ENCODE results near the gene TPRG1. TPM values are rescaled to one million over a fixed set of nuclear protein-coding genes. Genes with fewer than 3 reads are reported as not detected.

The TPRG1 gene
- total RNA-seq, 6 experiments from 2014 or later, result 8.0 to 33.6 (median 18.1) TPM

DNA sequence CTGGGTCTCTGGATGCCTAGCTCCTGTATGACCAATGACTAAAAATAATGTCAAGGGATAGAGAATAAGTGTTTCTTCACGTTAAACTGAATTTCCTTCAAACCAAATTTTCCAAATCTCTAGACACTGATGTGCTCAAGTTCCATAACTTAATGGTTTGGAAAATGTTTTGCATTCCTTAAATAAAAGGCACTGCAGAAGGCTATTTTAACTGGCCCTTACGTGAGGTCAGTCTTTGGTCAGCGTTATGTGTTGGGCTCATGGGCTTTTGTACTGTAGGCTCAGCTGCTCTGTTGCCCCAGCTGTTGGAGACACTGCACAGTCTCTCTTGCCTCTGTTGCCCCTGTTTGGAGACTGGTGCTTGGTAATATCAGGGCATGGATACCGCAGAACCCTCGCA lies 188.5 kb downstream of the TPRG1 start:
- ATAC-seq (no peak), DNase-seq (no peak)
- Histone ChIP-seq H3K36me3 (no peaks in the 10 kb centered on the region), H3K4me1 (peaks cover 0 to 2% (median 0%) of the 10 kb centered on the region in 4 donors), H3K27me3 (no peaks in the 10 kb centered on the region), H3K4me3 (no peak overlapping the region), H3K27ac (no peak overlapping the region), H3K9me3 (no peaks in the 10 kb centered on the region)
- no peak for TF ChIP-seq POLR2A (IDR thresholded peaks at IDR 0.05)
- TF ChIP-seq, protein P1, sequence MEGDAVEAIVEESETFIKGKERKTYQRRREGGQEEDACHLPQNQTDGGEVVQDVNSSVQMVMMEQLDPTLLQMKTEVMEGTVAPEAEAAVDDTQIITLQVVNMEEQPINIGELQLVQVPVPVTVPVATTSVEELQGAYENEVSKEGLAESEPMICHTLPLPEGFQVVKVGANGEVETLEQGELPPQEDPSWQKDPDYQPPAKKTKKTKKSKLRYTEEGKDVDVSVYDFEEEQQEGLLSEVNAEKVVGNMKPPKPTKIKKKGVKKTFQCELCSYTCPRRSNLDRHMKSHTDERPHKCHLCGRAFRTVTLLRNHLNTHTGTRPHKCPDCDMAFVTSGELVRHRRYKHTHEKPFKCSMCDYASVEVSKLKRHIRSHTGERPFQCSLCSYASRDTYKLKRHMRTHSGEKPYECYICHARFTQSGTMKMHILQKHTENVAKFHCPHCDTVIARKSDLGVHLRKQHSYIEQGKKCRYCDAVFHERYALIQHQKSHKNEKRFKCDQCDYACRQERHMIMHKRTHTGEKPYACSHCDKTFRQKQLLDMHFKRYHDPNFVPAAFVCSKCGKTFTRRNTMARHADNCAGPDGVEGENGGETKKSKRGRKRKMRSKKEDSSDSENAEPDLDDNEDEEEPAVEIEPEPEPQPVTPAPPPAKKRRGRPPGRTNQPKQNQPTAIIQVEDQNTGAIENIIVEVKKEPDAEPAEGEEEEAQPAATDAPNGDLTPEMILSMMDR (IDR thresholded peaks at IDR 0.05), result no peak
- WGBS (ENCODE audit: insufficient coverage, low coverage, low lambda C conversion rate, missing lambda C conversion rate), result 77% methylated on average over 5 of the region's 5 CpGs
- intact Hi-C loops (cut with DNase I), result no loop called here

DNA sequence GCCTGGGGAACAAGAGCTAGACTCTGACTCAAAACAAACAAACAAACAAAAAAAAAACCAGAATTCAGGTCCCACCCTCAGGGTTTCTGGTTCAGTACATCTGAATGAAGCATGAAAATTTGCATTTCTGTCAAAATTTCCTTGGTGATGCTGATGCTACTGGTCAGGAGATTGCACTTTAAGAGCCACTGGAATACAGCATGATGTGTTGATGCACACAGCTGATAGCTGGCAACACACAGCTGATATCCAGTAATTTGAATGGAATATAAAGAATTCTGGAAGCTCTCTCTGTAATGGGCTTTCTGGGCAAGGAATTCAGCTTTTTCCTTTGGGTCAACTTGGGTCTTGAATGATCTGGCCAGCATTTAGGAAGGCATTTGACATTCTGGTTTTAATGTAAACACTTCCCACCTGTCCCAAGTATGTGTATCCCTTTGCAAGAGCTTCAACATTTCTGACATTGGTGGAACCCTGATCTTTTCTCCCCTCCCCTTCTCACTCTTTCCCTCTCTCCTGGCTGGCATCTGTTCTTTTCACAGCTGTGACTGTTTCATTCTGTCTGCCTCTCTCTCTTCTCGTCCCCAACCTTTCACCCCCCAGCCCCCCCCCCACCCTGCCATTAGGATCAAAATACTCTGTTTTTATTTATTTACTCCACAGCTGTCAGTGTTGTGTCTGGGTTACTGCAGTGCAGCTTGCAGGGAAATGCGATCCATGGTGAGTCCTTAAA lies 189.5 kb downstream of the TPRG1 start:
- no peaks in the 10 kb centered on the region for H3K27me3 ChIP-seq
- DNase-seq (no peak), ATAC-seq (no peak)
- no peaks in the 10 kb centered on the region for H3K4me1 ChIP-seq
- WGBS (ENCODE audit: insufficient coverage, low coverage, low lambda C conversion rate, missing lambda C conversion rate), result 58% methylated on average over 2 of the region's 2 CpGs
- H3K9me3 ChIP-seq, result no peaks in the 10 kb centered on the region
- H3K4me3 ChIP-seq, result no peak overlapping the region
- intact Hi-C loops (cut with DNase I), result no loop called here
- no peaks in the 10 kb centered on the region for H3K36me3 ChIP-seq
- H3K27ac ChIP-seq, result no peak overlapping the region
- TF ChIP-seq, protein P1 (IDR thresholded peaks at IDR 0.05), result no peak
- TF ChIP-seq POLR2A (IDR thresholded peaks at IDR 0.05), result no peak

DNA sequence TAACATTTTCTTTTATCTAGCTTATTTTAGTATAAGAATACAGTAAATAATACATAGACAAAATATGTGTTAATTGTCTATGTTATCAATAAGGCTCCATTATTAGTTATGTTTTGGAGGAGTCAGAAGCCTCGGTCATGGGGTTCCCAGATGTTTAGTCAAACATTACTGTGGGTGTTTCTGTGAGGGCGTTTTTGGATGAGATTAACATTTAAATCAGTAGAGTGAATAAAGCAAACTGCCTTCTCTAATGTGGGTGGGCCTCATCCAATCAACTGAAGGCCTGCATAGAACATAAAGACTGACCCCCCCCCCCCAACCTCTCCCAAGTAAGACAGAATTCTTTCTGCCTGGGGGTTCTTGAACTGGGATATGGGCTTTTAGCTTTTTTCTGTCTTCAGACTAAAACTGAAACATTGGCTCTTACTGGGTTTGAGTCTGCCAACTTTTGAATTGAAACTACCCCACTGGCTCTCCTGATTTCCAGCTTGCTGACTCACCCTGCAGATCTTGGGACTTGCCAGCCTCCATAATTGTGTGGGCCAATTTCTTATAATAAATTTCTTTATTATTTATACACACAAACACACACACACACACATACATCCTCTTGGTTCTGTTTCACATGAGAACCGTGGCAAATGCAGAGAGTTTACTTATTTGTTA lies 192.0 kb downstream of the TPRG1 start:
- no peak for TF ChIP-seq POLR2A (IDR thresholded peaks at IDR 0.05)
- TF ChIP-seq, protein P1 (IDR thresholded peaks at IDR 0.05), result no peak
- H3K27me3 ChIP-seq, result no peaks in the 10 kb centered on the region
- WGBS (ENCODE audit: insufficient coverage, low coverage, low lambda C conversion rate, missing lambda C conversion rate), result 60% methylated on average over 3 of the region's 3 CpGs
- no peaks in the 10 kb centered on the region for H3K4me1 ChIP-seq
- no peak overlapping the region for H3K4me3 ChIP-seq
- H3K9me3 ChIP-seq, result no peaks in the 10 kb centered on the region
- ATAC-seq (no peak), DNase-seq (no peak)
- intact Hi-C loops (cut with DNase I), result no loop called here
- H3K27ac ChIP-seq, result no peak overlapping the region
- H3K36me3 ChIP-seq, result no peaks in the 10 kb centered on the region

DNA sequence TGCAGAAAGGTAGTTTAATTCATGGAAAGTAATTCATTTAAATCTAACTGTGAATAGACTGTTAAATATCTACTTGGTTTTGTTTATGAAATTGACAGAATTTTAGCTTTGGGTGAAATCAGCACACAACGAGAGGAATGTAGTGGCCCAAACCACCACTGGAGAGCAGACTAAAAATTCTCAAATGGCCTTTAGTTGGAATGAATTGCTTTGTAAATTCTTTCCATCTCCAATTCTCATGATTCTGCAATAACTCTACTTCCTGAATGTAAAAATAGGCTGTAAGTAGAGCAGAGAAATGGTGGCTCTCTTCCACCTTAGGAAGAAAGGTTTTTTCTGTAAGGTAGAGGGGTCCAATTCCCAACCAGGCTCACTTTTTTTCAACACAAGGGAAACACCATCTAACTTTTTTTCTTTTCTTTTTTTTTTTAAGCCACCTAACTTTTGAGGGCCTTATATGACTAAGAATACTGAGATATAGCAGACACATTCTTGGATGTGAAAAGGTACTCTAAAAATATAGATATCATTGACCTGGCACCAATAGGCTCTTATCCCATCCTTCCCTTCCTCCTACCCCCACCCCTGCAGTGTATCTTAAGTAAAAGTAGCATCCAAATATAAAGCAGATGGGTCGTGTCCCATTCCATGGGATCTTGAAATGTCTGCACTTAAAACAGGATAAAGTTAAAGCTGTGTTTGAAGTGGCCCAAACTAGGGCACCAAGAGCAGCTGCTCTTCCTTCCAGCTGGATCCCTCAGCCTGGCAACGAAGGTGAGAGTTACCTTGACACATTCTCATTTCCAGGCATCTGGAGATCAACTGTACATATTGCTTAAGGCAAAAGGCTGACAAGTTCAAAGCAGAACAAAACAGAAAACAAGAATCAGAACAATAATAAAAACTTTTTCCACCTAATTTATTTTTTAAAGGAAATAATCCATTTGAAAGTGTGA lies 194.1 kb downstream of the TPRG1 start:
- TF ChIP-seq POLR2A (IDR thresholded peaks at IDR 0.05), result no peak
- TF ChIP-seq, protein P1 (IDR thresholded peaks at IDR 0.05), result peak in 1 of 4 donors; percentile 5
- no peak for DNase-seq
- ATAC-seq, result no peak

More for the DNA sequence above, 194.1 kb downstream of the TPRG1 start:
- Histone ChIP-seq H3K27ac (no peak overlapping the region), H3K36me3 (no peaks in the 10 kb centered on the region), H3K4me1 (no peaks in the 10 kb centered on the region), H3K4me3 (no peak overlapping the region), H3K27me3 (no peaks in the 10 kb centered on the region), H3K9me3 (no peaks in the 10 kb centered on the region)
- 65% methylated on average over 3 of the region's 3 CpGs for WGBS (ENCODE audit: insufficient coverage, low coverage, low lambda C conversion rate, missing lambda C conversion rate)
- intact Hi-C loops (cut with DNase I), result no loop called here

Measured in right lobe of liver (tissue), 6 donors.